SK-N-MC (cell line): Measurements from ENCODE around the gene NR4A2.

Source experiments
- EZH2 ChIP-seq: fragments of 200-600 bp; sonication (generic); IDR thresholded peaks from one replicate; pipeline ENCODE4 v1.6.1; 2017; ENCODE audit warnings: antibody characterized with exemption
- POLR2AphosphoS5 ChIP-seq: IDR thresholded peaks from 2 replicates; pipeline ENCODE4 v1.6.1; 2012; ENCODE audit warnings: mild to moderate bottlenecking, low read depth, low read length, borderline replicate concordance

DNA sequence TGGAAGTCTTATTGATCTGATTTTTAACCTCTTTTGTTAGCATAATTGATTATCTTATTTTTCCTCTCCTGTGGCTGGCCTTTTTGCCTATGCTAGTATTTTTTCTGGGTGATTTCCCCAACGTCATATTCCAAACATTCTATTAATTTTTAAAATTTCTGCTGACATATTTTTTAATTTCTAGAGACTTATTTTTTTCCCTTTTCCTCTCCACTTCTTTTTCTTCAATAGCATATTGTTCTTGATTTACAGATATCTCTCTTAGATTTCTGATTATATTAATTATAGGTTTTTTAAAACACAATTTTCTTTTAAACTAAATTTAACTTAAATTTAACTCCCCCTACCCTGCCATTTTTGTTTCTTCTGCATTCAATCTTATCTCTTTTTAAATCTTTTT, 47.2 kb upstream of the NR4A2 start:
- TF ChIP-seq EZH2 (no peak), POLR2AphosphoS5 (no peak)
